Measurements from ENCODE around the gene PCDHGA1.
A peak's percentile ranks its signal among the peaks of the same experiment; 100 is the strongest.

The PCDHGA1 gene

DNA sequence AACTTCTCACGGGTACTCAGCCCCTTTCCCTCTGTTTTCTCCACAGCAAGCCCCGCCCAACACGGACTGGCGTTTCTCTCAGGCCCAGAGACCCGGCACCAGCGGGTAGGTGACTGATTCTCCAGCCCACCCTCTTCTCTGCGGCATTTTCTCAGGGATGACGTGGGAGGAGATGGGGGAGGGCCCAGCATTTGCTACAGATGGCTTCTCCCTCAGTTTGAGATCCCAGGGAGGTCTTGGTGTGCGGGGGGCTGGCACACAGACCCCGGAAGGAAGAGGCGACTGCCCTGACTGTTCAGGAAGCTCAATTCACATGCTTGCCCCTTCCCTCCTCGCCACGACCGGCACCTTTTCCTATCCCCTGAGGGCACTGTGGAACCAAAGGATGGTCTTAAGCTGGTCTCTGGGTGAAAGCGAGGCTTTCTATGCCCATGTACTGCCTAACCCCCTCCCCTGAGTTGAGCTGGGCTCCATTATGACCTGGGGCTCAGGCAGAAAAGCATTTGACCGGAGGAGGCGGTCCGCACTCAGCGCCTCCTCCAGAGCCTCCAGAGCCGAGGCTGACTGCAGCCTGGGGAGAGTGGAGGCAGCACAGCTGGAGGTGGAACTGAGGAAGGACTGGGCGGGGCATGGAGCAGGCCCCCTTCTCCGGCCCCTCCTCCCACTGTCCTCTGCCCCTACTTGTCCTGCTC lies 164.6 kb downstream of the PCDHGA1 start:
- DNase-seq = no peak

GRCh38 chr5:141495453-141495811 lies 165.1 kb downstream of the PCDHGA1 start:
- no peak for DNase-seq

GRCh38 chr5:141496038-141496437 lies 165.7 kb downstream of the PCDHGA1 start:
- DNase-seq = no peak

DNA sequence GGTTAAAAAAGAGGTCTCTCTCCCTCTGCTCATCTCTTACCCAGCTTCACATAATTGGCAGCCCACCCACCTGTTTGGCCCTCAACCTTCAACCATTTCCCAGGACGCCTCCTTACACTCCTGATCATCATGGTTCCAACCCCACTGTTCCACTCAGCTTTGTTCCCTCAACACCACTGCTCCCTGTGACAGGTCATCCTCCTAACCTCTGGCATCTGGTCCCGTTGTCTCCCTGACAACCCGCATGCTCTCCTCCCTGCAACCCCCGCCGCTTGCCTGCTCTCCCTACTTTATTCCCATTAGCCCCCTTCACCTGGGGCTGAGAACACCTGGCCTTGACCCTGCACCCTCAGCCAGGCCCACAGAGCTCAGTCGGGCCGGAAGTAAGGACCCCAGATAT lies 171.4 kb downstream of the PCDHGA1 start:
- no peak for DNase-seq

GRCh38 chr5:141503681-141504080 lies 173.4 kb downstream of the PCDHGA1 start:
- no peak for DNase-seq

- no peak for DNase-seq
Observed at GRCh38 chr5:141504216-141504615, 173.9 kb downstream of the PCDHGA1 start.

GRCh38 chr5:141506381-141507155 lies 176.3 kb downstream of the PCDHGA1 start:
- no peak for DNase-seq

DNA sequence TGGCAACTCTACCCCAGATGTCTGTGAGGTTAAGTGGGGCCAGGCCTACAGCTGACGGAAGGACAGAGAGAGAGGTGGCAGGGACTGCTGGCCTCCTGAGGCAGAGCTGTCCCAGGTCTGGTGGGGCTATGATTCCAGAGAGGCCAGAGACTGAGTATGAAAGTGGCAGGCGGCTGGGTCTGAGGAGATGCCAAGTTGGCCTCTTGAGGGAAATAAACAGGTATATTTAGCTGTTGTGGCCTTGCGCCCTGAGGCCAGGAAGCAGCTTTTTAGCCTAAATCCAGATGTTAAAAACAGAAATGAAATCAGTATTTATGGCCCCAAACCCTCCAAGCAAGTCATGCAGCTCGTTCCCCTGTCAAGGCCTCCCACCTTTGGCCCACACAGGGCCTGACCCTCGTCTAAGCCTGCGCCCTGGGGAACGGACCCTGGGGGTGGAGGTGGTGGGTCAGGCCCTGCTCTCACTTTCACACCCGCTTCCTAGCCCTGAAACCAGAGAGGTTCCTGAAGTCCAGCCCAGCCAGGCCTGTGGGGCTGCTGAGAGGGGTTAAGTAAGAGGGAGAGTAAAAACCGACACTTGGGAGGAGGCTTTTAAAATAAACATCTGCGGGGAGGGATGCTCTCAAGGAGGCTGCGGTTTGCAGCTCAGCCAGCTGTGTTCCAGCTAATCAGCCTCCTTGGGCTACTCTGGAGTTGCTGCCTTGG lies 177.2 kb downstream of the PCDHGA1 start:
- no peak for DNase-seq

DNA sequence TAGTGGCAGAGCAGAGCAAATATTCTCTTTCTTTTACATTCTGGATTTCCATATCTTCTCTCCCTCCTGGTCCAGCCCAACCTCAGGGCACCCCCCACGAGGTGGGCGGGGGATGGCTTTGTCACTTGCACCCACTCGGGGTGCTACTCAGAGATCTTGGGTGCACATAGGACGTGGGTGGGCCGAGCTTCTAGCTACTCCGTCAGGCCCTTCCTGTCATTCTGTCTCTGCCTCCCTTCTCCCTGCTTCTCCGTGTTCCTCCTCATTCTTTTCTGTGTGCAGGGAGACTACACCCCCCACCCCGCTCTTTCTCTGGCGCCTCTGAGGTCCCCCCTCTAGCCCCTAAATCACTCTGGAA lies 178.1 kb downstream of the PCDHGA1 start:
- DNase-seq = no peak

GRCh38 chr5:141508798-141509611 lies 178.7 kb downstream of the PCDHGA1 start:
- DNase-seq = peak; percentile 46

DNA sequence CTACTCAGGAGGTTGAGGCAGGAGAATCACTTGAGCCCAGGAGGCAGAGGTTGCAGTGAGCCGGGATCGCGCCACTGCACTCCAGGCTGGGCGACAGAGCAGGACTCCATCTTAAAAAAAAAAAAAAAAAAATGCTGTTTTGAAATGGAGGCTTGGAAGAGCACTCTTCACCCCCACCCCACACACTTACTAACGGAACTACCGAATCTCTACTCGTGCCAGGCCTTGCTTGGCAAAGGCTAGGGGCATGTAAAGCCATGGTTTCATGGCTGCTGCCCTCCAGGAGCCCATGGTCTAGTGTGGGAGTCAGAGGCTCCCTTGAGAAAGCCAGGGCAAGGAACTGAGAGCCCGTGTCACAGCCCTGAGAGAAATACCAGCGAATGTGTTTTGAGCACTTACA lies 179.8 kb downstream of the PCDHGA1 start:
- DNase-seq = no peak

GRCh38 chr5:141510850-141511601 lies 180.7 kb downstream of the PCDHGA1 start:
- DNase-seq = no peak

DNA sequence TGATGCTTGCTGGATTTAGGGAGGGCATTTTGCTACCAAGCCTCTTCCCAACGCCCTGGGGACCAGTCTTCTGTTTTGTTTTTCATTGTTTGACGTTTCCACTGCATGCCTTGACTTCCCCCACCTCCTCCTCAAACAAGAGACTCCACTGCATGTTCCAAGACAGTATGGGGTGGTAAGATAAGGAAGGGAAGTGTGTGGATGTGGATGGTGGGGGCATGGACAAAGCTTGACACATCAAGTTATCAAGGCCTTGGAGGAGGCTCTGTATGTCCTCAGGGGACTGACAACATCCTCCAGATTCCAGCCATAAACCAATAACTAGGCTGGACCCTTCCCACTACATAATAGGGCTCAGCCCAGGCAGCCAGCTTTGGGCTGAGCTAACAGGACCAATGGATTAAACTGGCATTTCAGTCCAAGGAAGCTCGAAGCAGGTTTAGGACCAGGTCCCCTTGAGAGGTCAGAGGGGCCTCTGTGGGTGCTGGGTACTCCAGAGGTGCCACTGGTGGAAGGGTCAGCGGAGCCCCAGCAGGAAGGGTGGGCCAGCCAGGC lies 181.5 kb downstream of the PCDHGA1 start:
- DNase-seq = no peak

- peak; percentile 94 for DNase-seq
Observed at GRCh38 chr5:141512390-141512910, 182.1 kb downstream of the PCDHGA1 start.

GRCh38 chr5:141512911-141513626 lies 182.8 kb downstream of the PCDHGA1 start:
- peak; percentile 59 for DNase-seq

- peak; percentile 79 for DNase-seq
Observed at GRCh38 chr5:141513627-141514329, 183.5 kb downstream of the PCDHGA1 start.

DNA sequence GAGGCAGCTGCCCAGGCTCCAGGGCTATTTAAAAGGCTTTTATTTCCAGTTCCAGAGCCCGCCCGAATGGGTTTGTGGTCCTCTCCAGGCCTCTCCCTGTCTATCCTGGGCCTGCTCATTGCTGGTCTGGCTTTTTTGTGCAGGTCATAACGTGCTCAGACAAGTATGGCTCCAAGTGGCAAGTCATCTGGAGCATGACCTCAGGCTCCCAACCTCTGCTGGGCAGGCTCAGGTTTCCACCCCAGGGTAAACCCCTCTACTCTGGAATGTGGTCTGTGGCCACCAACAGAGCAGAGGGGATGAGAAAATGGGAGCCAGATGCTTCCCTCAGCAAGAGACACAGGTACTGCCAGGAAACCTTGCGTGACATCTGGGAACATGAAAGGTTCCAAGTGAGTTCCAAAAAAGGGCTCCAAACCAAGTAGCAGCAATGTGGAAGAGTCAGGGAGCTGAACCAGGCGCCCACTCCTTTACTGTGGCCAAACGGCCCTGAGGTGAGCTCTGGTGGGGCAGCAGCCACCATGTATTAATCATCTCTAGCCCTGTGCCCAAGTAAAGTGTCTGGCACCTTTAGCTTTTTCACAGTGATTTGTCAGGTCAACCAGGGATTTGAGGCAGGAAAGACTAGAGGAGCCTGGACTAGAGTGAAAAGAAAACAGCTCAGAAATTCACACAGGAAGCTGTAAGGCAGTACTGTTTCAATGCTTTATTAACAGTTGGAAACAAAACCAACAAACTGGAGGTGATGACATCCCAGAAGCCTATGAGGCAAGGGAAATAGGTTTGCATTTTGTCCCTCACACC lies 184.2 kb downstream of the PCDHGA1 start:
- DNase-seq = peak; percentile 25

GRCh38 chr5:141515141-141515540 lies 184.8 kb downstream of the PCDHGA1 start:
- DNase-seq = no peak

GRCh38 chr5:141515946-141516671 lies 185.8 kb downstream of the PCDHGA1 start:
- no peak for DNase-seq
